Upper lobe of left lung (tissue), 4 donors: ENCODE data around the gene COX10.

ENCODE experiments used
- POLR2AphosphoS5 ChIP-seq, 2 donors: sonication (generic); formaldehyde crosslinking; IDR thresholded peaks; one replicate each; pipeline ENCODE4 v1.5.1; 2017; ENCODE audit warnings: antibody characterized with exemption in 2 of 2
- TF ChIP-seq, protein P1 (sequence below), 6 experiments: fragments of 450-650 bp in 4 of 6; fragments of 200-600 bp in 2 of 6; sonication (generic) in 2 of 6; IDR thresholded peaks; one replicate each; pipeline ENCODE4 v1.5.1; 2016 to 2019; ENCODE audit warnings: antibody characterized with exemption in 6 of 6

DNA sequence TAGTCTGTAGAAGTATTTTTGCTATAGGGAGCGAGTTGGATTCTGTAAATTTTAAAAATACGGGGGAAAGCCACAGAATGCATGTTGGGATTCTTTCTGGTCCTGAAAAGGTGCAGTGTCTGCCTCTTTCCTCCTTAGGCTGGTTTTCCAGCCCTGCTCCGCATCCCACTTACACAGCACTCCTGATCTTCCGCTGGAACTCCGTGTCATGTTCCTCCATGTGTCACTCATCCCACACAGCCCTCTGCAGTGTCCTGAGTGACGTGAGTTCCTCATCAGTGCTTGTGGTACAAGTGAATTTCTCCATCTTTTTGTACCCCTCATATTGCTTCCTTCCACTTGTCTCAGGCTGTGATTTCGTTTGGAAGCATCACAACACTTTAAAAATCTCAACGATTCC lies 34.5 kb downstream of the COX10 start:
- TF ChIP-seq, protein P1, sequence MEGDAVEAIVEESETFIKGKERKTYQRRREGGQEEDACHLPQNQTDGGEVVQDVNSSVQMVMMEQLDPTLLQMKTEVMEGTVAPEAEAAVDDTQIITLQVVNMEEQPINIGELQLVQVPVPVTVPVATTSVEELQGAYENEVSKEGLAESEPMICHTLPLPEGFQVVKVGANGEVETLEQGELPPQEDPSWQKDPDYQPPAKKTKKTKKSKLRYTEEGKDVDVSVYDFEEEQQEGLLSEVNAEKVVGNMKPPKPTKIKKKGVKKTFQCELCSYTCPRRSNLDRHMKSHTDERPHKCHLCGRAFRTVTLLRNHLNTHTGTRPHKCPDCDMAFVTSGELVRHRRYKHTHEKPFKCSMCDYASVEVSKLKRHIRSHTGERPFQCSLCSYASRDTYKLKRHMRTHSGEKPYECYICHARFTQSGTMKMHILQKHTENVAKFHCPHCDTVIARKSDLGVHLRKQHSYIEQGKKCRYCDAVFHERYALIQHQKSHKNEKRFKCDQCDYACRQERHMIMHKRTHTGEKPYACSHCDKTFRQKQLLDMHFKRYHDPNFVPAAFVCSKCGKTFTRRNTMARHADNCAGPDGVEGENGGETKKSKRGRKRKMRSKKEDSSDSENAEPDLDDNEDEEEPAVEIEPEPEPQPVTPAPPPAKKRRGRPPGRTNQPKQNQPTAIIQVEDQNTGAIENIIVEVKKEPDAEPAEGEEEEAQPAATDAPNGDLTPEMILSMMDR (IDR thresholded peaks at IDR 0.05), result no peak
- no peak for TF ChIP-seq POLR2AphosphoS5 (IDR thresholded peaks at IDR 0.05)
